ENCODE results near the gene MEF2B.
A peak's percentile ranks its signal among the peaks of the same experiment; 100 is the strongest.

The MEF2B gene

DNA sequence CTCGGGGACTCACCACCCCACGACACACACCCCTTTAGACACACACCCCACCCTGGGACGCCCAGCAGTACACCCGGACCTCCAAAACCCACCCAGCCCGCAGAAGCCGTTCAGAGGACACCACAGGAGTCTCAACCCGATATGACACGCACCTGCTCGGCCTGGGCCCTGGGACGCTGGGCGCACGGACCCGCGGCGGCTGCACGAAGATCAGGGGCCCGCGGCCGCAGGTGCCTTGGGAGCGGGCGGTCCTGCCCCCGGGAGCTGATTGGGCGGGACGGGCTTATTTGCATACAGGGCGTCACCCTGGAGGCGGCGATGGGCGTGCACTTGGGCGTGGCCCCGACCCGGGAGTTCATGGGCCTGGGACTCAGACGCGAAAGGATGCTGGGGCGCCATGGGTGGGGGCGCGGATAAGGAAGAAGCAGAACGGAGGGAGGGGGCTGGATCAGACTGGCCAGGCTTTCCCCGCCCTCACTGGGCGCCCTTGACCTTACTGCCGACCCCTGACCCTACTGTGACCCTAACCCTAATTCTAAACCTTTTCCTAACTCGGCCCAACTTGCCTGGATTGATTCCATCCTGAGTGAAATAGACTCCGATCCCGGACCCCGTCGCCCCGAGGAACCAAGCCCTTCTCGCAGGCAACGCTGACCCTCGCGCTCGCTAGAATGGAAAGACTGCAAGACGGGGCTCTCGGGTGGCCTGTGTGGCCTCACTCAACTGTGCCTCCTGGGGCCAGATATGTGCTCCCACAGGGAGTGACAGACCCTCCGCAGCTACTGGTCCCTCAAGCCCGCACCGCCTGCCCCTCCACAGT, at the start of gene MEF2B:
Gene MEF2B, minus strand, starts transcription at position 211 of the 820 bp plus-strand sequence. CDS start 19,528 bp downstream, outside the sequence.
- peak; percentile 79 for DNase-seq

- DNase-seq = no peak
These were observed 48.8 kb upstream of the MEF2B start for GRCh38 chr19:19218911-19219310.

DNA sequence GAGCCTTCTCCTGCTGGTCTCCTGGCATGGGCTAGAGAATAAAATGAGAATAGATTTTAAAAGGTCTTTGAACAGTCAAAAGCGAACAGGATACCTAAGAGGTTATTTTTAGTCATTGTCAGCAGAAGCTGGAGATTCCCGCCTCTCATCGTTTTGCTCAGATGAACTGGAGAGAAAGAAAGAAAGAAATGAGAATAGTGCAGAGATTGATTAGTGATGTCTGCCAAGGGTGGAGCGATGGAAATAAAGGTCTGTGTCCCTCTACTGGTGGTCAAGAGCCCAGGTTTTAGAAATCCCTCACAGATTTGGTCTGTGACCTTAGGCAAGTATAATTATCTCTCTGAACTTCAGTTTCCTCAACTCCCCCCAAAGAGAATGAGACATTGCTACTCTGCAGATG, 47.0 kb upstream of the MEF2B start:
- peak; percentile 6 to 30 for DNase-seq

- DNase-seq = no peak
These were observed 45.7 kb upstream of the MEF2B start for GRCh38 chr19:19215792-19216191.

DNA sequence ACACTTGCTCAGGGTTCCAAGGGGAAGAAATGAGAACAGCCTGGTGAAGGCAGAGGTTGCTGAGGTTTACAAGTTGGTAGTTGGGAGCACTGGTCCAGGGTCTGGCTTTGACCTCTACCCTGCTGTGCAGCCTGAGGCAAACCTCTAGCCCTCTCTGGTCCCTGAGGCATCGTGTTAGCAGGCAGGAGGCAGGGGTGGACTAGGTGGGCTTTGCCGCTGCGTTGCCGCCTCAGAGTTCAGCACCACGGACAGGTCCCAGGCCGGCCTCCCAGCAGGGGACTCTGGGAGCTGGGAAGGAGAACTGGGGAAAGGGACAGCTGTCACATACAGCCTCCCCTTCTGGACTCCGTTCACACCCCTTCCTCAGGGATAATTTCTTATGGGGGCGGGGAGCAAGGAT, 44.8 kb upstream of the MEF2B start:
- no peak for DNase-seq

DNA sequence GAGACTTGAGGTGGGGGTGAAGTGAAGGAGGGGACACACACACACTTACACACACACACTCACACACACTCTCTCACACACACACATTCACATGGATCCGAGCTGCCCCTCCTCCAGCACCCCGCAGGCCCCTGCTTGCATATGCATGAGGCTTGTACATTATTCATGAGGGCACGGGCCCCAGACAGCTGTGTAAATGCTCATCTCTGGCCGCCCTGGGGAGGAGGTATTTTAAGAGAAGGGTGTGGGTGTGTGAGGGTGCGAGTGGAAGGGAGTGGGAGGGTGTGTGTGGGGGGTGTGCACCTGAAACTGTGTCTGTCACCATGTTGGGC, 44.1 kb upstream of the MEF2B start:
- peak in 1 of 2 experiments; percentile 38 for DNase-seq

DNA sequence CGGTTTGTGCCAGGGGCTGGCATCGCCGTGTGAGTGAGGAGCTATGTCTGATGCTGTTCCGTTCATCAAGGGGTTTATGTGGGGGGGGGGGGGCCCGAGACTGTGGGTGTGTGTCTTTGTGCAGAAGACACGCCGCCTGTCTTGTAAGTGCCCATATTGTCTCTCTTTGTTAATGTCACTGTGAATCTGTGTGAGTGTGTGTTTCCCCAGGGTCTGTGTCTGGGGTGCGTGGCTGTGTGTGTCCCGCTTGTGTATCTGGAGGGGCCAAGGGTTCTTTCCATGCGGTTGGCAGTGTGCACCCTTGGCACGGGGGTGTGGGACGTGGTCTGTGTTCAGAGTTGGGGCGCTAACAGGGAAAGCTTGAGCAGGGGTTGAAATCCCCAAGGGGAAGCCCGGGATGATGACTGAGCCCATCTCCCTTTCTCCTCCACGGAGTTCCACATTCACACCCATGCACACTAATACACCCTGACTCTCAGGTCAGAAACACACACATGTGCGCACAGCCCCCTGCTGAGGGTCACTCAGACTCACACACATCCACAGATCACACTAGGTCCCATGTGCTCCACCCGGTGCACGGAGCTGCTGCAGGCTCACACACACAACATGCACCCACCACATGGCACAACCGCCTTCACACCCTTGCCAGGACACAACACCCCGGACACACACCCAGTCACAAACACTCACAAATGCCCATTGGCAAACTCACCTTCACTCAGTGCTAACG, 43.5 kb upstream of the MEF2B start:
- no peak for DNase-seq

GRCh38 chr19:19212916-19213315, 42.9 kb upstream of the MEF2B start:
- no peak for DNase-seq

- peak in 1 of 2 experiments; percentile 4 for DNase-seq
These were observed 41.7 kb upstream of the MEF2B start, which contains the start of gene NCAN for GRCh38 chr19:19211499-19212420. Gene NCAN, plus strand, starts transcription at chr19:19211958. Its CDS starts 4,996 bp downstream, at chr19:19216954.

DNA sequence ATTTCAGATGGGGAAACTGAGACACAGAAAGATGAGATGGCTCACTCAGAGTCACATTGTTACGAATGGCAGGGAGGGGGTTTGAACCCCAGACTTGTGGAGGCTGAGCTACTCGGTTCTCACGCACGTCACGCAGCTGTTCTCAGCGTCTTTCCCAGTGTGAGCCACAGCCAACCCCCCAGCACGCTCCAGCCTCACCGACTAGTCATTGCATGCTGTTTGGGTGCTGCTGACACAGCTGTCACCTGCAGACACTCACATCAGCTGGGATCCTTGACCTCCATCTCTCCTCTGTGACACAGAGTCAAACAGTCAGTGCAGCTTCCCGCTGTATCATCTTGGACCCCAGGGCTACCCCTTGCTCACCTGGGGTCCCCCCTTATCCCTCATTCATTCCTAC, 39.3 kb upstream of the MEF2B start:
- no peak for DNase-seq

DNA sequence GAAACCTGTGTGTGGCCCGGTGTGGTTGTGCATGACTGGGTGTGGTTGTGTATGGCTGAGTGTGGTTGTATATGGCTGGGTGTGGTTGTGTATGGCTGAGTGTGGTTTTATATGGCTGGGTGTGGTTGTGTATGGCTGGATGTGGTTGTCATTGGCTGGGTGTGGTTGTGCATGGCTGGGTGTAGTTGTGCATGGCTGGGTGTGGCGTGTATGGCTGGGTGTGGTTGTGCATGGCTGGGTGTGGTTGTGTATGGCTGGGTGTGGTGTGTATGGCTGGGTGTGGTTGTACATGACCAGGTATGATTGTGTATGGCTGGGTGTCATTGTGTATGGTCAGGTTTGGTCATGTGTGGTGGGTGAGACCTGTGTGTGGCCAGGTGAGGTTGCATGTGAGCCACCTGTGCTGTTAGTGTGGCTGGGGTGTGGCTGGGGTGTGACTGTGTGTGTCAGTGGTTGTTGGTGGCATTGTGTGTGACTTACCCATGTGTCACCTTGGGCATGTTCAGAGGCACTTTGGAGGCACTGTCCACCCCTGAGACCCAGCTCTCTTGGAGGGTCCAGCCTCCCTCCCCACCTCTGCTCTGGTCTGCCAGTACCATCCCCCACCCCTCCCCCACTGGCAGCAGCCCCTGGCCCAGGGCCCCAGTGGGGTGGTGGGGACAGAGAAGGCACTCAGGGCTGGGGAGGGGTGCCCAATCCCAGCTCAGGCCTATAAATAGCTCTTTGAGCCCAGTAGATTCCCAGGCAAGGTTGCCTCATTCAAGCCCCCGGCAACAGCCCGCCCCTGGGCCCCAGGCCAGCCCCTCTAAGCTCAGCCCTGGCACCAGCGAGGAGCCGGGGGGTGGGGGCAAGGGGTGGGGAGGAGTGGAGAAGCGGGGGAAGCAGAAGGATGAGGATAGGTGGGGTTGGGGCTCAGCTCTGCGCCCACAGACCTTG, 37.8 kb upstream of the MEF2B start:
- no peak for DNase-seq

DNA sequence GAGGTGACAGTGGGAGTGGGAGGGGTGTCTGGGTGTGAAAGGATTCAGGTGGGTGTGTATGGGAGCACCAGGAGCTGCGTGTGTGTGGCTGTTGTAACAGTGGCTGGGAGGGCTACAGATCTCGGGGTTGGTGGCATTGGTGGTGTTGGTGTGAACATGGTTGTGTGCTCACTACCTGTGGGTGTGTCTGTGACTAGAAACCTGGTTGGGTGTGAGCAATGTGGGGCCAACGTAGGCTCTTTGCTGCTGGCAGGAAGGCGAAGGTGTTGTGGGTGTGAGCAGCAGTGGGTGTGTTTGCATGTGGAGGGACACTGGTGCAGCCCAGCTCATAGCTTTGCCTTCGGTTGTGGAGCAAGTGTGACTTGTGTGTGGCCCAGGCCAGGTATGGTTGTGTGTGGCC, 36.9 kb upstream of the MEF2B start:
- DNase-seq = no peak

GRCh38 chr19:19205416-19206410, 35.6 kb upstream of the MEF2B start:
- DNase-seq = no peak

DNA sequence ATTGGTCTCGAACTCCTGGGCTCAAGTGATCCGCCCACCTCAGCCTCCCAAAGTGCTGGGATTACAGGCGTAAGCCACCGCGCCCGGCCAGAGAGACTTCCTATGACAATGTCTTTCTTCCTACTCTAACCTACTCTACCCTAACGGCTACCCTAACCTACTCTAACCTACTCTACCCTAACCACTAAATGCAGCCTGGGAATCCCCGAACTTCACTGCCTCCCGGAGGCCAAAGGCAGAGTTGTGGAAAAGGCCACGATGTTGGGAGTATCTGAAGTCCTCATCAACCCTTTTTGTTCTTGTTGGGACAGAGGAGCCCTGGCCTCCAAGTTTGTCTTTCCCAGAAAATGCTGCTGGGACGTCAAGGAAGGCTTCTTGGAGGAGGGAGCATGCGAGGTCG, 34.1 kb upstream of the MEF2B start:
- no peak for DNase-seq

- peak; percentile 89 for DNase-seq
These were observed 33.2 kb upstream of the MEF2B start, which contains the start of gene NR2C2AP for GRCh38 chr19:19203012-19203856. Gene NR2C2AP, minus strand, starts transcription at chr19:19203414. Its CDS starts 354 bp downstream, at chr19:19203060.

GRCh38 chr19:19202707-19203011, 32.6 kb upstream of the MEF2B start:
- no peak for DNase-seq

GRCh38 chr19:19201697-19202630, 31.9 kb upstream of the MEF2B start:
- no peak for DNase-seq

DNA sequence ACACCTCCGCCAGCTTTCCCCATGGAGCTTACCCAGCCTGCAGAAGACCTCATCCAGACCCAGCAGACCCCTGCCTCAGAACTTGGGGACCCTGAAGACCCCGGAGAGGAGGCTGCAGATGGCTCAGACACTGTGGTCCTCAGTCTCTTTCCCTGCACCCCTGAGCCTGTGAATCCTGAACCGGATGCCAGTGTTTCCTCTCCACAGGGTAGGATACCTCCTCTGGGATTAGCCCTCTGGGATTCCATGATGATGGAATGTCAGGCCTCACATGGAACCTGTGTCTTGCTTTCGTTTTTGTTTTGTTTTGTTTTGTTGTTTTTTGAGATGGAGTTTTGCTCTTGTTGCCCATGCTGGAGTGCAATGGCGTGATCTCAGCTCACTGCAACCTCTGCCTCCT, 23.9 kb upstream of the MEF2B start:
- DNase-seq = no peak
